GM12891 (cell line): ENCODE measurements around the gene CCDC3.

Experiments
- POLR2A ChIP-seq: IDR thresholded peaks from 2 replicates; pipeline ENCODE4 v1.6.1; 2011; ENCODE audit warnings: low read depth, low read length, control low read depth
- POLR2AphosphoS5 ChIP-seq: IDR thresholded peaks from 2 replicates; pipeline ENCODE4 v1.6.1; 2011; ENCODE audit warnings: low read depth, low read length, control low read depth

DNA sequence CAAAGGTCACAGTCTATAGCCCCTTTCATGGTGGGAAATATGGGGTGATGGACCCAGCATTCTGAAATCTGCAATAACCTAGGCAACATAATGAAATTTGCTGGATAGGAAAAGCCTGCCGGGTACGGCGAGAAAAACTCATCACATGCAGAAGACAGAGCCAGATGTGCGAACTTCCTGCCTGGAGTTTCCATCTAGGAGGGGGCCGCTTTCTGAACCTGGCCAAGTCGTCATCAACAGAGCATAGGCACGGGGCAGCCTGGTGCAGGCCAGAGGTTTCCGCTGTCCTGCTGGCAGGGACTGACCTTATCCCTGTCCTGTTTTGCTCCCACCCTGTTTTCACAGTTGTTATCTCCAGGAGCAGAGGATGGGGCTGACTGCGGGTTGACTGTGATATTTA, 27.4 kb downstream of the CCDC3 start:
- TF ChIP-seq POLR2AphosphoS5, result no peak
- TF ChIP-seq POLR2A, result no peak
